ENCODE measurements around the gene DHX15. TPM values are rescaled to one million over a fixed set of nuclear protein-coding genes. Genes with fewer than 3 reads are reported as not detected.

DHX15 gene
- total and polyA plus RNA-seq, 12 donors = 42.4 to 158 (median 79.0) TPM

GRCh38 chr4:24625091-24625490, 40.7 kb upstream of the DHX15 start:
- intact Hi-C loops (cut with DNase I) = no loop called here
- no peaks in the 10 kb centered on the region for H3K27me3 ChIP-seq
- H3K27ac ChIP-seq = no peak overlapping the region
- 30 to 60% (median 51%) methylated on average over 2 of the region's 2 CpGs for WGBS, 4 donors
- H3K9me3 ChIP-seq (replicated peaks in 1 of 3) = peaks cover 0 to 8% (median 0%) of the 10 kb centered on the region in 3 donors
- H3K36me3 ChIP-seq (replicated peaks in 1 of 2) = no peaks in the 10 kb centered on the region
- no peak overlapping the region for H3K4me3 ChIP-seq
- DNase-seq = no peak
- no peaks in the 10 kb centered on the region for H3K4me1 ChIP-seq (replicated peaks in 1 of 2)
- no peak for TF ChIP-seq POLR2A (IDR thresholded peaks at IDR 0.05)
- TF ChIP-seq CTCF (IDR thresholded peaks at IDR 0.05) = no peak

GRCh38 chr4:24624381-24624780, 40.0 kb upstream of the DHX15 start:
- DNase-seq = no peak
- peaks cover 0 to 8% (median 0%) of the 10 kb centered on the region in 3 donors for H3K9me3 ChIP-seq (replicated peaks in 1 of 3)
- no peaks in the 10 kb centered on the region for H3K36me3 ChIP-seq (replicated peaks in 1 of 2)
- H3K27me3 ChIP-seq = no peaks in the 10 kb centered on the region
- H3K4me3 ChIP-seq = no peak overlapping the region
- 0 to 52% (median 30%) methylated on average over 1 of the region's 1 CpG for WGBS, 4 donors
- no peaks in the 10 kb centered on the region for H3K4me1 ChIP-seq (replicated peaks in 1 of 2)
- TF ChIP-seq POLR2A (IDR thresholded peaks at IDR 0.05) = no peak
- TF ChIP-seq CTCF (IDR thresholded peaks at IDR 0.05) = no peak
- H3K27ac ChIP-seq = no peak overlapping the region
- intact Hi-C loops (cut with DNase I) = no loop called here

GRCh38 chr4:24622146-24622834, 37.9 kb upstream of the DHX15 start:
- H3K9me3 ChIP-seq (replicated peaks in 1 of 3) = peaks cover 0 to 8% (median 0%) of the 10 kb centered on the region in 3 donors
- no peaks in the 10 kb centered on the region for H3K27me3 ChIP-seq
- no peak overlapping the region for H3K27ac ChIP-seq
- H3K4me1 ChIP-seq (replicated peaks in 1 of 2) = no peaks in the 10 kb centered on the region
- WGBS, 4 donors = 69 to 81% (median 70%) methylated on average over 3 of the region's 3 CpGs
- intact Hi-C loops (cut with DNase I) = no loop called here
- H3K4me3 ChIP-seq = no peak overlapping the region
- H3K36me3 ChIP-seq (replicated peaks in 1 of 2) = no peaks in the 10 kb centered on the region
- TF ChIP-seq POLR2A (IDR thresholded peaks at IDR 0.05) = no peak
- TF ChIP-seq CTCF (IDR thresholded peaks at IDR 0.05) = no peak
- DNase-seq = no peak

- TF ChIP-seq CTCF (IDR thresholded peaks at IDR 0.05) = no peak
- no peak for TF ChIP-seq POLR2A (IDR thresholded peaks at IDR 0.05)
- intact Hi-C loops (cut with DNase I) = no loop called here
- Histone ChIP-seq H3K4me1 (replicated peaks in 1 of 2) (no peaks in the 10 kb centered on the region), H3K27me3 (no peaks in the 10 kb centered on the region), H3K9me3 (replicated peaks in 1 of 3) (peaks cover 0 to 8% (median 0%) of the 10 kb centered on the region in 3 donors), H3K27ac (no peak overlapping the region), H3K36me3 (replicated peaks in 1 of 2) (no peaks in the 10 kb centered on the region), H3K4me3 (no peak overlapping the region)
- no peak for DNase-seq
- 86 to 93% (median 87%) methylated on average over 2 of the region's 2 CpGs for WGBS, 4 donors
These were observed 31.6 kb upstream of the DHX15 start for GRCh38 chr4:24615977-24616376.
